ENCODE measurements around the gene PCIF1.

PCIF1 gene

DNA sequence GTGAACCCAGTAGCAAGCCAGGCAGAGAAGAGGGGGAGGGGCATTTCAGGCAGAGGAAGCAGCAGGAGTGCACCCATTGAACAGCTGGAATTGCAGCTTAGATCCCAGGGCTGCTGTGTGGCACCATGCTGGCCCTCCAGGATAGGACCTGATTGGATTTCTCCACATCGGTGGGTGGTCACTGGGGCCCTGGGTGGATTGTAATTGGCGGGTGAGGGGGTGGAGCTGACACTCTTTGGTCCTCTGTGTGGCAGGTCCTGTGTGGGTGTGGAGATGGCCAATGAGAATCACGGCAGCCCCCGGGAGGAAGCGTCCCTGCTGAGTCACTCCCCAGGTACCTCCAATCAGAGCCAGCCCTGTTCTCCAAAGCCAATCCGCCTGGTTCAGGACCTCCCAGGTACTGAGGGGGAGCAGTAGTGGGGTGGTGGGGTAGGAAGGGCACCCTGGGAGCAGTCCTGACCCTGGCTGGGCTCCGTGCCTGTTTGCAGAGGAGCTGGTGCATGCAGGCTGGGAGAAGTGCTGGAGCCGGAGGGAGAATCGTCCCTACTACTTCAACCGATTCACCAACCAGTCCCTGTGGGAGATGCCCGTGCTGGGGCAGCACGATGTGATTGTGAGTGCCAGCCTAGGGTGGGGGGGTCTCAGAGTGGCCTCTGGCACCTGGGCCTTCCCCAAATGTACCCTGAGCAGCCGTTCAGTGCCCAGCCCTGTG, 4.4 kb downstream of the PCIF1 start:
- no peak overlapping the region for H3K4me3 ChIP-seq (ENCODE audit: low read length)
- TF ChIP-seq, protein P1, sequence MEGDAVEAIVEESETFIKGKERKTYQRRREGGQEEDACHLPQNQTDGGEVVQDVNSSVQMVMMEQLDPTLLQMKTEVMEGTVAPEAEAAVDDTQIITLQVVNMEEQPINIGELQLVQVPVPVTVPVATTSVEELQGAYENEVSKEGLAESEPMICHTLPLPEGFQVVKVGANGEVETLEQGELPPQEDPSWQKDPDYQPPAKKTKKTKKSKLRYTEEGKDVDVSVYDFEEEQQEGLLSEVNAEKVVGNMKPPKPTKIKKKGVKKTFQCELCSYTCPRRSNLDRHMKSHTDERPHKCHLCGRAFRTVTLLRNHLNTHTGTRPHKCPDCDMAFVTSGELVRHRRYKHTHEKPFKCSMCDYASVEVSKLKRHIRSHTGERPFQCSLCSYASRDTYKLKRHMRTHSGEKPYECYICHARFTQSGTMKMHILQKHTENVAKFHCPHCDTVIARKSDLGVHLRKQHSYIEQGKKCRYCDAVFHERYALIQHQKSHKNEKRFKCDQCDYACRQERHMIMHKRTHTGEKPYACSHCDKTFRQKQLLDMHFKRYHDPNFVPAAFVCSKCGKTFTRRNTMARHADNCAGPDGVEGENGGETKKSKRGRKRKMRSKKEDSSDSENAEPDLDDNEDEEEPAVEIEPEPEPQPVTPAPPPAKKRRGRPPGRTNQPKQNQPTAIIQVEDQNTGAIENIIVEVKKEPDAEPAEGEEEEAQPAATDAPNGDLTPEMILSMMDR (conservative IDR thresholded peaks at IDR 0.05; ENCODE audit: low read depth, low read length): no peak
- DNase-seq (ENCODE audit: low read depth): no peak

DNA sequence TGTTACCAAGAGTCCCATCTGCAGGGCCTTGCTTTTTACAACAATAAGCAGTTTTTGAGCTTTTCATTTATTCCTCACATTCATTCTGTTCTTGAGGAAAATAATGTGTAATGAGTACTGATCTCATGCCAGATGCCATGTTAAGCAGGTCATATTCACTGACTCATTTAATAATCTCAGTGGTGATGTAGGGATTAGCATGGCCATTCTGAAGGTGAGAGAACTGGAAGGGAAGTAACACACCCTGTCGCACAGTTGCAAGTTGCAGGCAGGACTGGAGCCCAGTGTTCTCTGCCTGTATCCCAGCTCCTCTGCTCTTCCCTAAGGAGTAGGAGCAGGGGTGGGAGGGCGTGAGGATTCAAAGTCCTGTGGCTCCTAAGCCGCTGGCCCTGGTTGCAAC, 5.6 kb downstream of the PCIF1 start:
- peak; percentile 75 for DNase-seq (ENCODE audit: low read depth)

DNA sequence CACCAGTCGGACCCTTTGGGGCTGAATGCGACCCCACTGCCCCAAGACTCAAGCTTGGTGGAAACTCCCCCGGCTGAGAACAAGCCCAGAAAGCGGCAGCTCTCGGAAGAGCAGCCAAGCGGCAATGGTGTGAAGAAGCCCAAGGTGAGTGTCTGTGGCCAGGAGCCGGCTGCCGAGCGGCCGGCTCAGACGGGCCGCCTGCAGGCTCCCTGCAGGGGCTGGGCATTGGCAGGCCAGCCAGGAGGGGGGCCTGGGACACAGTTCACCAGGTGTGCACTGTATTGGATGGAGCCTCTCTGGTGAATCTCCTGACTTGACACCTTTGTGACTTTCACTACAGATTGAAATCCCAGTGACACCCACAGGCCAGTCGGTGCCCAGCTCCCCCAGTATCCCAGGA, 6.0 kb downstream of the PCIF1 start:
- TF ChIP-seq, protein P1 (conservative IDR thresholded peaks at IDR 0.05; ENCODE audit: low read depth, low read length): no peak
- no peak for DNase-seq (ENCODE audit: low read depth)
- H3K4me3 ChIP-seq (ENCODE audit: low read length): no peak overlapping the region

More for the DNA sequence above, 5.6 kb downstream of the PCIF1 start:
- TF ChIP-seq, protein P1 (conservative IDR thresholded peaks at IDR 0.05; ENCODE audit: low read depth, low read length): peak; percentile 16
- no peak overlapping the region for H3K4me3 ChIP-seq (ENCODE audit: low read length)

DNA sequence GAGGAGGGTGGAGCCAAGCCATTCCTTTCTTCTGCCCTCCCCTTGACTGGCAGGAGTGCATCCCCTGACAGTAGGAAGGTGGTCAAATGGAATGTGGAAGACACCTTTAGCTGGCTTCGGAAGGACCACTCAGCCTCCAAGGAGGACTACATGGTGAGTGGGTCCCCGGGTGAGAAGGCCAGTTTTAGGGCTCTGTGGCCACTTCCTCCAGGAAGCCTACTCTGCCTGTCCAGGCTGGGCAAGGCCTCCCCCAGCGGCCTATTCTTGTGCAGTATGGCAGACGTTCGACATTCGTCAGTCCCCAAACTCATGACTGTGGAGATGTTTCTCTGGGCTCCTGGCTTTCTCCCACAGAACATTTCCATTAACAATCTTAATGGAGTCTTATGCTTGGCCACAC, 9.1 kb downstream of the PCIF1 start:
- TF ChIP-seq, protein P1 (conservative IDR thresholded peaks at IDR 0.05; ENCODE audit: low read depth, low read length): no peak
- H3K4me3 ChIP-seq (ENCODE audit: low read length): no peak overlapping the region
- DNase-seq (ENCODE audit: low read depth): no peak

DNA sequence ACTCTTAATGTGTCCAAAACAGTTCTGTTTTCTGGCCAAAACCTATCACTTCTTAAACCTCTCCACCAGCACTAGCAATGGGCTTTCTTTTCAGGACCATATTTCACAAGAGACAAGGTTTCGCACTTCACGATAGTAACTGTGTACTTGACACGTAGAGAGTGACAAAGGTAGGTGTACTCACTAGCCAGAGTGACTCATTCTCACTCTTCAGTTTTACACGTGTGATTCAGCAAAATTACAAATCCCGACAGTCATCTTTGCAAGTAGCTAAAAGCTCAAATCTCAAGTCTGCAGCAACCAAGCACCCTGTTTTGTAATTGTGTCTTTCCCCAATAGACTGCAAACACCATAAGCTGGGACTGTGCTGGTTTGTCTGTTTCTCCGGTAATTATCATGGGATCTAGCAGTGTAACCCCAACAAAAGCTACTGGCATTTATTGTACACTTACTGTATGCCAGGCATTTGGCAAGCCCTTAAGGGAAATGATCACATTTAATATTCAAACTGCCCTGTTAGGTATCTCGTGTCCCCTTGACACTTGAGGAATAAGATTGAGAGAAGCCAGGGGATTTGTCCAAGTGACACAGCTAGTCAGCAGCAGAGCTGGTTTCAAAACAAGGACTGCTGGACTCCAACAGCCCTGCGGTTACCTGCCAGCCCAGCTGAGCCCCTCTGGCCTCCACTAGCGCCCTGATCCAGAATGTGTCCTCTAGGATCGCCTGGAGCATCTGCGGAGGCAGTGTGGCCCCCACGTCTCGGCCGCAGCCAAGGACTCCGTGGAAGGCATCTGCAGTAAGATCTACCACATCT, 9.9 kb downstream of the PCIF1 start:
- TF ChIP-seq, protein P1 (conservative IDR thresholded peaks at IDR 0.05; ENCODE audit: low read depth, low read length): no peak
- no peak for DNase-seq (ENCODE audit: low read depth)
- no peak overlapping the region for H3K4me3 ChIP-seq (ENCODE audit: low read length)

DNA sequence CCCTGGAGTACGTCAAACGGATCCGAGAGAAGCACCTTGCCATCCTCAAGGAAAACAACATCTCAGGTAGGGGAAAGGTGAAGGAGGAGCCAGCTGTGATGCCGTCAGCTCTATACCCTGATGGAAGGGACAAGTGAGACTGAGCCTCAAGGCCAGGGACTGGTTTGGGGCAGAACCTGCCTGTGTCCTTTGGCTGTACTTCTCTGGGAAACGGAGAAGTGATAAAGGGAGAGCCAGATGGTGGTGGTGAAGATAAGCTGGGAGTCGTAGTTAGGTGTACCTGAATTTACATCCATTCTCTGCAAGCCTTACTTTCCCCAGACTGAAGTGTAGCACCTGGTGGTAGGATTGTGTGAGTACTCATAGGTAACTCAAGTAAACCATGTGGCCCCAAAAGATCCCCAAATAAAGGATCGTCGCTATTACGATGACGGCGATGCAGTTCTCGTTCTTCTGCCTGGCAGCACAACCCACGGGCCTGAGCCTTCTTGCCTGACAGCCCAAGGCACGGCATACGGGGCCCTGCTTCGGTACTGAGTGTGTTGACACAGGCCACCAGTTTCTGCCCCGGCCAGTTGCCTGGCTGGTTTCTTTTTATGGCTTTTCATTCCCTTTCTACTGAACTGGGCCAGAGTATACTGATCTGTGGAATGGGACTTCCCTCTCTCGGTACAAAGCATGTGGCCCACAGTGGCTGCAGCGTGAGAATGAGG, 10.6 kb downstream of the PCIF1 start:
- DNase-seq (ENCODE audit: low read depth): no peak
- TF ChIP-seq, protein P1 (conservative IDR thresholded peaks at IDR 0.05; ENCODE audit: low read depth, low read length): no peak
- H3K4me3 ChIP-seq (ENCODE audit: low read length): no peak overlapping the region

All from retinal pigment epithelial cell (primary cell).